OCI-LY3 (cell line): ENCODE data around the gene PIK3CA.

Experiments used
- EZH2phosphoT487 ChIP-seq: fragments of 200-600 bp; shearing (Covaris generic); IDR thresholded peaks from 2 replicates; pipeline ENCODE4 v1.6.1; 2018; ENCODE audit warnings: antibody characterized with exemption, mixed run types, low read depth
- TF ChIP-seq, protein P1 (sequence below): fragments of 200-600, 300-600 bp; sonication (generic); IDR thresholded peaks from 2 replicates; pipeline ENCODE4 v1.5.1; 2014; ENCODE audit warnings: antibody characterized with exemption, low read length, low read depth

DNA sequence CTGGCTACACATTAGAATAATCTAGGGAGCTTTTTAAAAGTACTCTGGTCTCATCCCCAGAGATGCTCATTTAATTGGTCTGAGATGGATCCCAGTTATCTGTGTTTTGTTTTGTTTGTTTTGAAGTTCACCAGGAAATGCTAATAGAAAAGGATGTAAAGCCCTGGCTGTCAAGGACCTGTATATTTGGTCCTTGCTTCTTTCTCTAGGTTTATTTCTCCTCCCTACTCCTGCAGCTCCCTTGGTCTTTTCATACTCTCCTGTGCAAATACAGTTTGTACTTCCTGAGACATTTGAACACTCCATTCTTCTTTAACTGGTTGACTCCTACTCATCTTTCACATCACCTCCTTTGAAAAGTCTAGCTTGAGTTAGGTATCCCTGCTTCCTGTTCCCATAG is 3.3 kb downstream of the PIK3CA start:
- TF ChIP-seq, protein P1, sequence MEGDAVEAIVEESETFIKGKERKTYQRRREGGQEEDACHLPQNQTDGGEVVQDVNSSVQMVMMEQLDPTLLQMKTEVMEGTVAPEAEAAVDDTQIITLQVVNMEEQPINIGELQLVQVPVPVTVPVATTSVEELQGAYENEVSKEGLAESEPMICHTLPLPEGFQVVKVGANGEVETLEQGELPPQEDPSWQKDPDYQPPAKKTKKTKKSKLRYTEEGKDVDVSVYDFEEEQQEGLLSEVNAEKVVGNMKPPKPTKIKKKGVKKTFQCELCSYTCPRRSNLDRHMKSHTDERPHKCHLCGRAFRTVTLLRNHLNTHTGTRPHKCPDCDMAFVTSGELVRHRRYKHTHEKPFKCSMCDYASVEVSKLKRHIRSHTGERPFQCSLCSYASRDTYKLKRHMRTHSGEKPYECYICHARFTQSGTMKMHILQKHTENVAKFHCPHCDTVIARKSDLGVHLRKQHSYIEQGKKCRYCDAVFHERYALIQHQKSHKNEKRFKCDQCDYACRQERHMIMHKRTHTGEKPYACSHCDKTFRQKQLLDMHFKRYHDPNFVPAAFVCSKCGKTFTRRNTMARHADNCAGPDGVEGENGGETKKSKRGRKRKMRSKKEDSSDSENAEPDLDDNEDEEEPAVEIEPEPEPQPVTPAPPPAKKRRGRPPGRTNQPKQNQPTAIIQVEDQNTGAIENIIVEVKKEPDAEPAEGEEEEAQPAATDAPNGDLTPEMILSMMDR = no peak
- no peak for TF ChIP-seq EZH2phosphoT487
